ENCODE measurements around the gene PAPPA2.

GRCh38 chr1:176775996-176776395 is 313.0 kb downstream of the PAPPA2 start:
- TF ChIP-seq POLR2A (IDR thresholded peaks at IDR 0.05): no peak
- TF ChIP-seq, protein P1, sequence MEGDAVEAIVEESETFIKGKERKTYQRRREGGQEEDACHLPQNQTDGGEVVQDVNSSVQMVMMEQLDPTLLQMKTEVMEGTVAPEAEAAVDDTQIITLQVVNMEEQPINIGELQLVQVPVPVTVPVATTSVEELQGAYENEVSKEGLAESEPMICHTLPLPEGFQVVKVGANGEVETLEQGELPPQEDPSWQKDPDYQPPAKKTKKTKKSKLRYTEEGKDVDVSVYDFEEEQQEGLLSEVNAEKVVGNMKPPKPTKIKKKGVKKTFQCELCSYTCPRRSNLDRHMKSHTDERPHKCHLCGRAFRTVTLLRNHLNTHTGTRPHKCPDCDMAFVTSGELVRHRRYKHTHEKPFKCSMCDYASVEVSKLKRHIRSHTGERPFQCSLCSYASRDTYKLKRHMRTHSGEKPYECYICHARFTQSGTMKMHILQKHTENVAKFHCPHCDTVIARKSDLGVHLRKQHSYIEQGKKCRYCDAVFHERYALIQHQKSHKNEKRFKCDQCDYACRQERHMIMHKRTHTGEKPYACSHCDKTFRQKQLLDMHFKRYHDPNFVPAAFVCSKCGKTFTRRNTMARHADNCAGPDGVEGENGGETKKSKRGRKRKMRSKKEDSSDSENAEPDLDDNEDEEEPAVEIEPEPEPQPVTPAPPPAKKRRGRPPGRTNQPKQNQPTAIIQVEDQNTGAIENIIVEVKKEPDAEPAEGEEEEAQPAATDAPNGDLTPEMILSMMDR (IDR thresholded peaks at IDR 0.05): no peak
